GM19452 (cell line): Measurements from ENCODE around the gene KCNH4.
"Not testable (repeated sequence)": the region's sequence is repeated elsewhere in the genome, so short reads cannot be mapped to it uniquely, and the experiment has no call there.

ENCODE experiments used
- ATAC-seq: cut with Tn5 transposase; IDR thresholded peaks from one replicate; pipeline ENCODE4 v1.9.1; 2021; ENCODE audit not compliant: unreplicated experiment

KCNH4 gene

DNA sequence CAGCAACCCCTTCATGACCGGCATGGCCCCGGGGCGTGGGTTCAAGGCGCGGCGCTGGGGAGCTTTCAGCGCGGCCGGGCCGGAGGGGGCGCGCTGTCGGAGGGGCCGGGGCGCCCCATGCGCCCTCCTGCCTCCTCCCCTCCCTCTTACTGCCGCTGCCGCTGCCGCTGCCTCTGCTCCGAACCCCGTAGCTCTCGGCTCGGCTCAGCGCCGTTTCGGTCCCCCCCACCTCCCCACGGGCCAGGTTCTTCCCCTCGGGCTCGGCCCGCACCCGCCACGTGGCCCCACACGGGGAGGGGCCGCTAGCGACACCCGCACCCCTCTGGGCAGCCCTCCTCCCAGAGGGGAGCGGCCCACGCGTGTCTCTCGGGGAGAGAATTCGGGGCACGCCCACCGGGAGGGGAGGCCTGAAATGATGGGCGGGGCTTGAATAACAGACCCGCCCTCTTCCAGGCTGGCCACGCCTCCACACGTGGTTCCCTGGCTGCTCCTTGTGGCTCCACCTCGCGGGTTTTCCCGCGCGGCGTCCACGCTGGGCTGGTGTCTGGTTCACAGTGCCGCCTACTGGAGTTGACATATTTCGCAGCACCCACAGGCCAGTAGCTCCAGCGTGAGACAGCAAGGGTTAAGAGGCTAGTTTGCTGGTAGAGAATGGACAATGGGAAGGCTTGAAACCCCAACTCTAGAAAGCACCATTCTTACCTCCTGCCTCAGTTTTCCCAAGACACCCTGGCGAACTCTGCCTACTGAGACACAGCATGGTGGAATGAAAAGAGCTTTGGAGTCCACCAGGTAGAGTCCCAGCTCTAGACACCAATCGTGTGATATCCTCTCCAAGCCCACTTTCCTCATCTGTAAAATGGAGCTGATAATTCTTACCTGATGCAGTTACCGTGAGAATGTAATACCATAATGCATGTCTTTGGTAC lies at the start of gene KCNH4:
Gene KCNH4, minus strand, starts transcription at position 221 of the 929 bp plus-strand sequence. Its CDS starts 197 bp downstream, at position 24.
- ATAC-seq, result no peak

DNA sequence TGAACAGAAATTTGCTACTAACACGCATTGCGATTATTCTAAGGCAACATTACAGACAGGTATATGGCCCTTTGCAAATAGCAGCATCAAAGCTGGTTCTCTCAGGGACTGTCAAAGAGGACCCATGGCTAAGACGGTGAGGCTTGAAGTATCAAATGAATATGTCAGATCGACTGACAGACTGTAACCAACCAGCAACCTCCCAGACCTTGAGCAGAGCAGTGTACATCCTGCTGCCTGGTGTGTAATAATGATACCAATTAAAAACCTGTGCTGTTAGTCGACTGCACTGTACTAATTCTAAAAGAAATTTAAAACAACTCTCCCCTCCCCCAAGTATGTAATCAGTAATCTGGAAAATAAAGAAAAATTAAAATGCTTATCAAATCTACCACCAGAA lies 49.3 kb upstream of the KCNH4 start:
- no peak for ATAC-seq

DNA sequence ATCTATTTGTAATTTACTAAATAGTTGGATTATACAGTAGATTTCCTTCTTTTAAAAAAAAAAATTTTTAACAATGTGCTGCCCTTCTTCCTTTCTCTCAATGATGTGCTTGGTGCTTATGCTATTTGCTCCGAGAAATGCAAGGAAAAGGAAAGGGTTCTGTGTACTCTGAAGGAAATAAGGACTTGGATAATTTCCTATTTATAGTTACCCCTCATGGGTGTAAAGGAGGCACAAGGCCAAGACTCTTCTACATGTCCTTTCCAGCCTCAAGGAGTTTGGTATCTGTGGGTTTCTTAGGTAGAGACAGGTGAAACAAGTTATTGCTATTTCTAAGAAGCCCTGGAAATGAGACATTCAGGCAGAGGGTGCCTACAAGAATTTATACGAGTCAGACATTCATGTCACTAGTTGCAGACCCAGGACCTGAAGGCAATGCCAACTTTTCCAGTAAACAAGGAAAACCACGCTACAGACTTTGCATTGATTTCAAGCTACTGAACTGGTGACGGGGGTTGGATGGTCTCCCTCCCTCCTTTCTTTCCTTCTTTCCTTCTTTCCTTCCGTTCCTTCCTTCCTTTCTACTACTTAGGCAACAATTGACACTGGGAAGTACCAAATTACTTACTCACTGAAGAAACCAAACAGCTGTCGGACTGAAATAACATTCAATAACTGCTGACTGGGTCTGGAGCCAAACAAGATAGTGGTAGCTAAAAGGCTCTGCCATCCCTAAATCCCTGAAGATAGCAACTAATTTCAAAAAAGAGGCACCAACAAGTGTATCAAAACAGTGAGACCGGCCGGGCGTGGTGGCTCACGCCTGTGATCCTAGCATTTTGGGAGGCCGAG lies 47.1 kb upstream of the KCNH4 start:
- no peak for ATAC-seq

DNA sequence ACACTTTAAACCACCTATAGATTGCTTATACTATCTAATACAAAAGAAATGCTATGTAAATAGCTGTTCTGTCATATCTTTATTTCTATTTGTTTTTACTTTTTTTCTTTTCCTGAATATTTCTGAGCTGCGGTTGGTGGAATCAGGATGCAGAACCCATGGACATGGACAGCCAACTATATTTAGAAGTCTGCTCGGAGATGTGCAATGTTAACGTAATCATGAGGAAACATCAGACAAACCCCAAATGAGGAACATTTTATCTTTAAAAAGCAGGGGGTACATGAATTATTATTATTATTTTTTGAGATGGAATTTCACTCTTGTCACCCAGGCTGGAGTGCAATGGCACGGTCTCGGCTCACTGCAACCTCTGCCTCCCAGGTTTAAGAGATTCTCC lies 44.7 kb upstream of the KCNH4 start:
- ATAC-seq, result no peak

DNA sequence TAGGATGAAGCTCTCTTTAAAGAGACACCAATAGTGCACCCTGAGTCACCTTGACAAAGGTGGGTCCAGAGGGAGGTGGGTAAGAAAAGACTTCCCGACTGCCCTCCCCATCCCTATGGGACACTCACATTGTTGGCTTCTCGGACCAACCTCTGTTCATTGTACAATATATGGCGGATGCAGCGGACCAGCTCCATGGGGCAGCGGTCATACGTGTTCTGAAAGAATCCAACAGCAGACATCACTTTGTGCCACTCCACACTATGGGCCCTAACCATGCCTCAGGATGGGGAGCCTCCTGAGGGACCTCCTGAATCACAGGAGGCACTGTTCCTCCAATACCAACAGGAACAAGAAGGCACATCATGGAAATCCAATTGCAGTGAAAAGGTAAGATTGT lies 43.7 kb upstream of the KCNH4 start:
- ATAC-seq, result no peak

DNA sequence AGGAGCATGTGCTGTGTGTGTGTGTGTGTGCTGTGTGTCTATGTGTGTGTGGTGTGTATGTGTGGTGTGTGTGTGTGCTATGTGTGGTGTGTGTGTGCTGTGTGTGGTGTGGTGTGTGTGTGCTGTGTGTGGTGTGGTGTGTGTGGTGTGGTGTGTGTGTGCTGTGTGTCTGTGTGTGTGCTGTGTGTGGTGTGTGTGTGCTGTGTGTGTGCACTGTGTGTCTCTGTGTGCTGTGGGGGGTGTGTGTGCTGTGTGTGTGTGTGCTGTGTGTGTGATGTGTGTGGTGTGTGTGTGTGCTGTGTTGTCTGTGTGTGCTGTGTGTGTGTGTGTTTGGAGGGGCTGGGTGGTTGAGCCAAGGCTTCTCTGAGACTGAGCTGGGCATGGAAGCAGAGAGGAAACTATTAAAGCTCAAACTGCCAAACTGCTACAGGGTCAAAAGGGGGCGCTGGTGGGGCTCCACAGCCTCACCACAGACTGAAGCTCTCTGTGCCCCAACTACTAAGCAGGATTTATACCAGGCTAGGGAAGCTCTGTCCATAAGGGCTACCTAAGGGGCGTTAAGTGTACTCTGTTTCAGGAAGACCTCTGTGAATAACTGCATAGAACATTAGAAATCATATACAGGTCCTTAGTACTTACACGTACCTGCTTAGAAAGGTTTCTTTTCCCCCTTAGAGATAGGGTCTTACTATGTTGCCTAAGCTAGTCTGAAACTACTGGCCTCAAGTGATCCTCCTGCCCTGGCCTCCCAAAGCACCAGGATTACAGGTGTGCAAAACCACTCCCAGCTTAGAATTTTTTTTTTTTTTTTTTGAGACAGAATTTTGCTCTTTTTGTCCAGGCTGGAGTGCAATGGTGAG lies 41.2 kb upstream of the KCNH4 start:
- ATAC-seq, result no peak

DNA sequence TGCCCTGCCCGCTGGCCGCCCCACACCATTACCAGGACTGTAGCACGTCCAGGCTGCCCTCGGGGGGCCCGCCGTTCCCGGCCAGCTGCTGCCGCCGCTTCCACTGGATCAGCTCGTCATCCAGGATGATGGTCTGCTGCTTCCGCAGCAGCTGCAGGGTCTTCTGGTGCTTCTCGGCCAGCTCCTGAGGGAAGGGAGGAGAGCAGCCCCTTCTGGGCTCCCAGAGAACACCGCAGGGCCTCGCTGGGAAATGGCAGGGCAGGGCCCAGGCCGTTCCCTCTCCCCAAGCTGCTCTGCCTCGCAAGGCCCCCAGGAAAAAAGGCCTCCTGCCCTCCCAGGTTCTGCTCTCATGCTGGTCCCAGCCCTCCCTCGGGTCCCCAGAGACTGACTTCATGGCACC lies 38.3 kb upstream of the KCNH4 start:
- not testable (repeated sequence) for ATAC-seq

DNA sequence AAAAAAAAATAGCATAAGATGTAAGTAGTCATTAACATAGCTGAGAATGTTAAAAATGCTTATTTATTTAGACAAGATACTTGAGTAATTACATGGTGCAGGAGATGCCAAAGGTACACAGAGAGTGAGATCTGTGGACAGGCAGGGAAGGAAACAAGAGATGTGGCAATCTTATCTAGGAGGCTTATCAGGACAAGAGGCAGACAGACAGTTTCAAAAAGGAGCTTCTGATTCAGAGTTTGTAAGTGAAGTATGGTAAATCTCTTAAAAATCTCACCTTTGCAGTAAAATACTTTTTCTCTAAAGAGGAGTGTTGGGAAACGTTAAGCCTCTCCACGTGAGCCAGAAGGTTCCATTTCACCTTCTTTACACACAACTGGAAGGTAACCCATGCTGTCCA lies 33.2 kb upstream of the KCNH4 start:
- no peak for ATAC-seq

DNA sequence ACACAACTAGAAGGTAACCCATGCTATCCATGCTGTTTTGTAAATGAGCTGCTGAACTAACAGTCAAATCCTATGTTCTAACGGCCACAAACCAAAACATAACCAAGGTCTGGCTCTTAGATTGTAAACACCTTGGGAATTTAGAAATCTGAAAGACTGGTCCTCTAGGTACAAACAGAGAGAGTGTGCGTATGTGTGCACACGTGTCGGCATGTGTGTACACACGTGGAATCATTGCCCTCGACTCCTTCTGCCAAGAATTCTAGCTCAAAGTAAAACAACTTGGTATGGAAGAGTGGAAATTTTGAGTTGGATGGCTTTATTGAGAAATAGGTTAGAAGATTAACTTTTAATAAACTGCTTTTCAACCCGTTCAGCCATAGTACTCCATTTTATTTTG lies 31.4 kb upstream of the KCNH4 start:
- no peak for ATAC-seq

DNA sequence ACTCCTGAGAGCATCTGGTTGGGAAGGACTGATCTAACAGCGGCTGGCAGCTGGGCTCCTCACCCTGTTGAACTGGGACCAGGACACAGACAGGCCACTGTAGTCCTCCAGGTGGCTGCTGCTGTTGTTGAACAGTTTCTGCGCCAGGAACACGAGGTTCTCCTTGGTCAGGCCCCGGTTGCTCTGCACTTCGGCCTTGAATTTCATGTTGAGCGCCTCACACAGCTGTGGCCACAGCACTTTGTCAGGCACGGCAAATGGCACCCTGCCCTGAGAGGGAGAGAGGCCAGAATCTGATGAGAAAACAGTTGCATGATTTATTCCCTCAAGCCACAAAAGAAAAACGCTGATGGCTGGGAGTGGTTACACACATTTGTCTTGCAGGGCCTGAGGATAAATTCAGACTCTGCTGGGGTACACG lies 31.0 kb upstream of the KCNH4 start:
- not testable (repeated sequence) for ATAC-seq

DNA sequence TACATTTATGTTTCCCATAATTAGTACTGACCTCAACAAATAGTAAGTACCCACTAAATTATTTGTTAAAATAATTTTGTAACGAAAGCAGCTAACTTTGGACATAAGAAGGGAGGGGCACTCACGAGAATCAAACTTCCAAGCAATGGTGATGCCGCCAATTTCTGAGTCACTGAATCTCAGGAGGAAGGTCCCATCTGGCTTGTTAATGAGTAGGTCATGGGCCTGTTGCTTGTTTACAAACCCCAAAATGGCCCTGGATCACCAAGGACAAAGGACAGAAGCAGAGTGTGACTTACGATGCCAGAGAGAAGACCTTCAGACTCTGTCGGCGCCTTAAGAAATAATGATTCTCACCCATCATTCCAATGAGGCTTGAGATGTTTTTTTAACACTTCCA lies 29.1 kb upstream of the KCNH4 start:
- ATAC-seq, result no peak

DNA sequence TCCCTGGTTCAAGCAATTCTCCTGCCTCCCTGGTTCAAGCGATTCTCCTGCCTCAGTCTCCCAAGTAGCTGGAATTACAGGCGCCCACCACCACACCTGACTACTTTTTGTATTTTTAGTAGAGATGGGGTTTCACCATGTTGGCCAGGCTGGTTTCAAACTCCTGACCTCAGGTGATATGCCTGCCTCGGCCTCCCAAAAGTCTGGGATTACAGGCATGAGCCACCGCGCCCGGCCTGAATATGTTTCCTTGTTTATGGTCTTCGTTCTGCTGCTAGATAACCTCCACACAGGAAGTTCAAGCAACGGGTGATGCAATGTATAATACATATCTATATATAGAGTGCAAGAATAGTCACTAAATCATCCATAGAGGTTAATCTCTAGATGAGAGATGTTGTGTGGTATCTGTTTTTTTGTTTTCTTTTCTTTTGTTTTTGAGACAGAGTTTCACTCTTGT lies 25.2 kb upstream of the KCNH4 start:
- not testable (repeated sequence) for ATAC-seq

DNA sequence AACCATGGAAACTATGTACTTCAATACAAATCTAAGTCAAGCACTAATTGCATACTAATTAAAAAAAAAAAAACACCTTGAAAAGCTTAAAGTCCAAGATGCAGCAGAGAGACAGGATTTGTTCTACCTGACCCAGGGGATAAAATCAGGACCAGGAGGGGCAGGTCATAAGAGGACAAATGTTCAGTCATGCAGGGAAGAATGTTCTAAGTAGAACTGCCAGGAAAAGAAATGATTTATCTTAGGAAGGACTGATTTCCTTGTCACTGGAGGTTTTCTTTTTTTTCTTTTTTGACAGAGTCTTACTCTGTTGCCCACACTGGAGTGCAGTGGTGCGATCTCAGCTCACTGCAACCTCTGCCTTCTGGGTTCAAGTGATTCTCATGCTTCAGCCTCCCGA lies 22.4 kb upstream of the KCNH4 start:
- ATAC-seq, result no peak

DNA sequence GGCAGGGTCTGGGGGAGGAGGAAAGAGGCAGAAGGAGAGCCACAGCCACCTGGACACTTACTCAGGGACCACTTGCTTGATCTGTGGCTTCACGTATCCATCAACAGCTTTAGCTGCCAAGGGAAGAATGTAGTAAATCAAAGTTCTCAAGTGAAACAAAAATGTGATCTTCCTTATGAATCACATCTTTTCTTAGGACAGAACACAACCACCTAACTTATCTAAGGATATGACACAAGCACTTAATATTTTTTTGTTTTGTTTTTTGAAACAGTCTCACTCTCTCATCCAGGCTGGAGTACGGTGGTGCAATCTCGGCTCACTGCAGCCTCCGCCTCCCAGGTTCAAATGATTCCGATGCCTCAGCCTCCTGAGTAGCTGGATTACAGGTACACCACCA lies 21.8 kb upstream of the KCNH4 start:
- ATAC-seq, result no peak

DNA sequence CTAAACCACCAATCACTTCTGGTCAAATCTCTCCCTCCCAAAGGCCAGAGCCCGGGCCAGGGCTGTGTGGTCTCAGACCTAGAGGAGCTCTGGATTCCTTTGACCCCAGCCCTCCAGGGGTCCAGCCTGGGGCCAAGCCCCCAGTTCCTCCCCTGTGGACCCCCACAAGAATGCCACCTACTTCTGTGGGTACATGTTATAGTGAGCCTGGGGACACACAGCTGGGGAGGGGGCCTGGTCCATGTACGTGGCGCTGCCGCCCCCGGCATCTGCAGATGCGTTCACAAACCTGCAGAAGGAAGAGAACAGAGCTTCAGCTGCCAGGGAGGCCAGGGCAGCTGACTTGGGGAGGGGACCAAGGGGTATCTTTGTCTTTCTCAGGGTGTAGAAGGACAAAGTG lies 21.2 kb upstream of the KCNH4 start:
- no peak for ATAC-seq

DNA sequence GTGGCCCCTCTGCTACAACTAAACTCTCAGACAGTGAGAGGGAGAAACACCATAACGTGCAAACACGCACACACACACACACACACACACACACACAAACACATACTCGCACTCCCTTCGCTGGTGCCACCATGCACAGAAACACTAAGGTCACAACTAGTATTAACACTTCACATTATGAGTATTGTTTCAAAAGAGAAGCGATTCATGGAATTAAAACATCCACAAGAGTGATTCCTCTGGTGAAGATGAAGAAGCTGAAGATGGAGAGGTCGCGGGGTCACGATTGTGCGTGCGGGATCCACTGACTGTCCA lies 20.5 kb upstream of the KCNH4 start:
- no peak for ATAC-seq

DNA sequence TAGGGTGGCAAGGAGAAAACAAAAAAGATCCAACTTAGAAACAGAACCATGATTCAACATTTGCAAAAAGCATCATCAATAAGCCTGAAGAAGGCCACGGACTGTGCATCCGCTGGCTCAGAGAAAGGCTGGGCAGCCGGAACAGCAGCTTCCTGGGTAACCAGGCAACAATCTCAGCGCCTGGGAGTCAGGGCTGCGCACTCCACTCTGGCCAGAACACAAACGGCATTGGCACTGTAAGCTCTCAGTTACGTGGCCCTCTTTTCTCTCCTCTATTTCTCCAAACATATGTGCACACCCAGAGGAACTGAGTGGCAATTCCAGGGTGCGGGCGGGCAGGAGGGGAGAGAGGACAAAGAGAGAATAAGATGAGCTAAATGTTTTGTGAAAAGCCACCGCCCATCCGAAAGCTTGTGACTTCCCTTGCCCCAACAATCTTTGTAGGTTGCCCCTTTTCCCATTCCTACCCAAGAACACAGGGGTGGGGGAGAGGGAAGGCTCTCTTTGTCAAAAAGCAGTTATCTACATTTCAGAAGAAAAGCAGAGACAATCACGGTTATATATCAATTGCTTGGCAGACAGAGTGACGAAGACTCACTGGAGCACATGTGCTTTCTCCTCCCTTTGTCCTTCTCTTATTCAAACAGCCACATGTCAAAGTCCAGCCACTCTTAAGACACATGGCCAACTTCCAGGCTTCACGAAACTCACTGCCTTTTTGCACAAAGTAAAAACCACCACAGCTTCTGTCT lies 19.9 kb upstream of the KCNH4 start:
- ATAC-seq, result no peak

DNA sequence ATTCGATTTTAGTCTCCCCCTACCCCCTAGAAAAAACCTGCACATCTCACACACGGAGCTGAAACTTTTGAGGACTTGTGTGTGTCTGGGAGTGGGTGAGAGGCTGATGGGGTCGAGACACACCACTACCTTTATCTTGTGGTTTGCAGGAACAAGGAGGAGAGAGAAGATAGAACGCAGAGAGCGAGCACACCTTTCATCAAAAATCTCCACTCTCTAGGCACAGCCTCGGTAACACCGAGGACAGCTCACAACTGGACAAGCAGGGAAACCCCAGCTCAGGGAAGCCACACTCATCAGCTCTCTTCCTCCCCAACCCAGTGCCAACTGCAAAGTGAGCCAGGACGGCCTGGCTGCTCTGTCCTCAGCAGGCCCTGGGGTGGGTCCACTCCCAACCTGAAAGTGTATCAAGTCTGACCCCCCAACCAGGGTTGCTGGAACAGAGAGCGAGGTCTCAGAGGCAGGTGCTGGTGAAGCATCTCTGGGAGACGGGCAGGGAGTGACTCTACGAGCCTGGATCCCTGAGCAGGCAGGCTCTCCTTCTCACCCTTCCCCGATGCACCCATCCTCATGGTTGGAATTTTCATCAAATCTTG lies 18.6 kb upstream of the KCNH4 start:
- no peak for ATAC-seq

DNA sequence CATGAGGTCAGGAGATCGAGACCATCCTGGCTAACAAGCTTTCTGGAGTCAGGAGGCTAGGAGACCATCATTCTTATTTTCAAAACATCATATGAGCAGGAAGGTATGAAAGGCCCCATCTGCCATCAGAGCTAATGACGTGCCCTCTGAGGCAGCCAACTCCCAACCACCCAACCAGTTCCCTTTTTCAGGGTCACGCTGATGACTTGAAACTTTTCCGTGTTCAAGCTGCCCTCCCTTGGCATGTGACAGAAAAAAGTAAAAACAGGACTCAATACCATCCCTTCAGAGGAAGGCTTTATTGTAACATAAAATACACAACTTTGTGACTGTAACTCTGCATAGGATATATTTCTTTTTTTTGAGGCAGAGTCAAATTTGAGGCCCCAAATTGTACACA lies 18.0 kb upstream of the KCNH4 start:
- no peak for ATAC-seq

DNA sequence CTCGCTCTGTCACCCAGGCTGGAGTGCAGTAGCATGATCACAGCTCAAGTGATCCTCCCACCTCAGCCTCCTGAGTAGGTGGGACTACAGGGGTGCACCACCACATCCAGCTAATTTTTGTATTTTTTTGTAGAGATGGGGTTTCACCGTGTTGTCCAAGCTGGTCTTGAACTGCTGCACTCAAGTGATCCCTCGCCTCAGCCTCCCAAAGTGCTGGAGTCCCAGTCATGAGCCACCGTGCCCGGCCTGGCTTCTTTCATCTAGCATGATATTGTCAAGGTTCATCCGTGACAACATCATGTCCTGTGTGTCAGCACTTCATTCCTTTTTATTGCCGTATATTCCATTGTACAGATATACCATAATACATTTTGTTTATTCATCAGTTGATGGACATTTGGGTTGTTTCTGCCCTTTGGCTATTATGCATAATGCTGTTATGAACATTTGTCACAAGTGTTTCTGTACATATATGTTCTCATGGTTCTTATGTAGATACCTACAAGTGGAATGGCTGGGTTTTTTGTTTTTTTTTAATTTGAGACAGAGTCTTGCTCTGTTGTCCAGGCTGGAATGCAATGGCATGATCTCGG lies 16.7 kb upstream of the KCNH4 start:
- ATAC-seq, result no peak
